Effector memory CD4-positive, alpha-beta T cell (primary cell): ENCODE measurements around the gene PDE5A.

Experiments used
- DNase-seq, 3 donors: peaks; one replicate each; pipeline ENCODE4 v3.0.0-alpha.2; 2020
- H3K27ac ChIP-seq: 2 replicates; pipeline ENCODE4 v1.7.0; 2013; ENCODE audit warnings: mild to moderate bottlenecking, low read length, moderate library complexity; ENCODE audit not compliant: insufficient read depth, poor library complexity, severe bottlenecking
- H3K27me3 ChIP-seq: replicated peaks from 2 replicates; pipeline ENCODE4 v1.7.0; 2013; ENCODE audit warnings: mild to moderate bottlenecking, low read length; ENCODE audit not compliant: insufficient read depth, control insufficient read depth, poor library complexity, severe bottlenecking
- H3K36me3 ChIP-seq: 2 replicates; pipeline ENCODE4 v1.7.0; 2013; ENCODE audit warnings: mild to moderate bottlenecking, low read length, moderate library complexity; ENCODE audit not compliant: control insufficient read depth, insufficient read depth
- H3K4me1 ChIP-seq: 2 replicates; pipeline ENCODE4 v1.7.0; 2013; ENCODE audit warnings: low read length, mild to moderate bottlenecking; ENCODE audit not compliant: control insufficient read depth, insufficient read depth, poor library complexity, severe bottlenecking
- H3K4me3 ChIP-seq: 2 replicates; pipeline ENCODE4 v1.7.0; 2013; ENCODE audit warnings: low read length, low read depth, mild to moderate bottlenecking; ENCODE audit not compliant: insufficient read depth, poor library complexity, severe bottlenecking
- H3K9me3 ChIP-seq: 2 replicates; pipeline ENCODE4 v1.7.0; 2013; ENCODE audit warnings: mild to moderate bottlenecking, low read length, moderate library complexity; ENCODE audit not compliant: control insufficient read depth

PDE5A gene

GRCh38 chr4:119592830-119593229, 35.8 kb downstream of the PDE5A start:
- Histone ChIP-seq H3K9me3 (no peaks in the 10 kb centered on the region), H3K27ac (no peak overlapping the region), H3K4me3 (no peak overlapping the region), H3K36me3 (no peaks in the 10 kb centered on the region), H3K4me1 (no peaks in the 10 kb centered on the region), H3K27me3 (no peaks in the 10 kb centered on the region)
- no peak for DNase-seq

GRCh38 chr4:119589165-119589564, 39.4 kb downstream of the PDE5A start:
- Histone ChIP-seq H3K9me3 (no peaks in the 10 kb centered on the region), H3K27me3 (no peaks in the 10 kb centered on the region), H3K4me3 (no peak overlapping the region), H3K4me1 (no peaks in the 10 kb centered on the region), H3K36me3 (no peaks in the 10 kb centered on the region), H3K27ac (no peak overlapping the region)
- DNase-seq = no peak

- no peak for DNase-seq
- Histone ChIP-seq H3K4me1 (no peaks in the 10 kb centered on the region), H3K27me3 (no peaks in the 10 kb centered on the region), H3K36me3 (no peaks in the 10 kb centered on the region), H3K27ac (no peak overlapping the region), H3K9me3 (no peaks in the 10 kb centered on the region), H3K4me3 (no peak overlapping the region)
Measured at GRCh38 chr4:119587796-119588195, 40.8 kb downstream of the PDE5A start.

GRCh38 chr4:119585771-119586170, 42.8 kb downstream of the PDE5A start:
- Histone ChIP-seq H3K4me1 (no peaks in the 10 kb centered on the region), H3K27ac (no peak overlapping the region), H3K9me3 (no peaks in the 10 kb centered on the region), H3K36me3 (no peaks in the 10 kb centered on the region), H3K4me3 (no peak overlapping the region), H3K27me3 (no peaks in the 10 kb centered on the region)
- no peak for DNase-seq

GRCh38 chr4:119581190-119581873, 47.3 kb downstream of the PDE5A start:
- Histone ChIP-seq H3K4me1 (no peaks in the 10 kb centered on the region), H3K27me3 (no peaks in the 10 kb centered on the region), H3K4me3 (no peak overlapping the region), H3K27ac (no peak overlapping the region), H3K36me3 (no peaks in the 10 kb centered on the region), H3K9me3 (no peaks in the 10 kb centered on the region)
- no peak for DNase-seq

GRCh38 chr4:119580293-119580692, 48.3 kb downstream of the PDE5A start:
- Histone ChIP-seq H3K27ac (no peak overlapping the region), H3K9me3 (no peaks in the 10 kb centered on the region)

GRCh38 chr4:119579823-119580222, 48.8 kb downstream of the PDE5A start:
- DNase-seq = no peak
- Histone ChIP-seq H3K9me3 (no peaks in the 10 kb centered on the region), H3K4me1 (no peaks in the 10 kb centered on the region), H3K4me3 (no peak overlapping the region), H3K27me3 (no peaks in the 10 kb centered on the region), H3K36me3 (no peaks in the 10 kb centered on the region), H3K27ac (no peak overlapping the region)

More at GRCh38 chr4:119580293-119580692, 48.3 kb downstream of the PDE5A start:
- H3K4me3 ChIP-seq = no peak overlapping the region
- DNase-seq = no peak
- H3K36me3 ChIP-seq = no peaks in the 10 kb centered on the region
- H3K4me1 ChIP-seq = no peaks in the 10 kb centered on the region
- no peaks in the 10 kb centered on the region for H3K27me3 ChIP-seq

GRCh38 chr4:119570401-119570800, 58.2 kb downstream of the PDE5A start:
- no peak for DNase-seq
- no peaks in the 10 kb centered on the region for H3K36me3 ChIP-seq
- H3K27me3 ChIP-seq = no peaks in the 10 kb centered on the region
- no peaks in the 10 kb centered on the region for H3K4me1 ChIP-seq
- no peak overlapping the region for H3K4me3 ChIP-seq
- H3K9me3 ChIP-seq = no peaks in the 10 kb centered on the region
- H3K27ac ChIP-seq = no peak overlapping the region

GRCh38 chr4:119564106-119564505, 64.5 kb downstream of the PDE5A start:
- Histone ChIP-seq H3K27ac (no peak overlapping the region), H3K9me3 (no peaks in the 10 kb centered on the region), H3K4me3 (no peak overlapping the region), H3K36me3 (no peaks in the 10 kb centered on the region), H3K4me1 (no peaks in the 10 kb centered on the region), H3K27me3 (no peaks in the 10 kb centered on the region)
- DNase-seq = no peak

- Histone ChIP-seq H3K4me3 (no peak overlapping the region), H3K9me3 (no peaks in the 10 kb centered on the region), H3K27ac (no peak overlapping the region)
Measured at GRCh38 chr4:119559044-119559647, 69.5 kb downstream of the PDE5A start.

More at GRCh38 chr4:119559044-119559647, 69.5 kb downstream of the PDE5A start:
- DNase-seq = no peak
- Histone ChIP-seq H3K27me3 (no peaks in the 10 kb centered on the region), H3K4me1 (no peaks in the 10 kb centered on the region), H3K36me3 (no peaks in the 10 kb centered on the region)
